ENCODE results near the gene AGTR1.
"Not testable (repeated sequence)": the region's sequence is repeated elsewhere in the genome, so short reads cannot be mapped to it uniquely, and the experiment has no call there.

AGTR1 gene

GRCh38 chr3:148718982-148719862, 21.5 kb downstream of the AGTR1 start:
- DNase-seq = no peak

GRCh38 chr3:148720873-148721272, 23.2 kb downstream of the AGTR1 start:
- DNase-seq = no peak

GRCh38 chr3:148723631-148724030, 25.9 kb downstream of the AGTR1 start:
- no peak for DNase-seq

- no peak for DNase-seq
Measured at GRCh38 chr3:148727231-148727630, 29.5 kb downstream of the AGTR1 start.

- no peak for DNase-seq
Measured at GRCh38 chr3:148728753-148729152, 31.1 kb downstream of the AGTR1 start.

- no peak for DNase-seq
Measured at GRCh38 chr3:148729476-148730055, 31.9 kb downstream of the AGTR1 start.

GRCh38 chr3:148730676-148731075, 33.0 kb downstream of the AGTR1 start:
- DNase-seq = no peak

GRCh38 chr3:148735597-148735996, 37.9 kb downstream of the AGTR1 start:
- DNase-seq = no peak

GRCh38 chr3:148736086-148736485, 38.4 kb downstream of the AGTR1 start:
- no peak for DNase-seq

GRCh38 chr3:148737104-148737530, 39.4 kb downstream of the AGTR1 start:
- no peak for DNase-seq

GRCh38 chr3:148739720-148740119, 42.0 kb downstream of the AGTR1 start:
- no peak for DNase-seq

- no peak for DNase-seq
Measured at GRCh38 chr3:148740291-148740690, 42.6 kb downstream of the AGTR1 start.

GRCh38 chr3:148741219-148741618, 43.5 kb downstream of the AGTR1 start:
- no peak for DNase-seq

GRCh38 chr3:148742118-148742517, 44.4 kb downstream of the AGTR1 start:
- DNase-seq = no peak

GRCh38 chr3:148746053-148746452, 48.4 kb downstream of the AGTR1 start:
- no peak for DNase-seq

- no peak for DNase-seq
Measured at GRCh38 chr3:148748283-148748682, 50.6 kb downstream of the AGTR1 start.

GRCh38 chr3:148750296-148750695, 52.6 kb downstream of the AGTR1 start:
- DNase-seq = no peak

GRCh38 chr3:148751461-148751860, 53.8 kb downstream of the AGTR1 start:
- DNase-seq = no peak

- not testable (repeated sequence) for DNase-seq
Measured at GRCh38 chr3:148753385-148753784, 55.7 kb downstream of the AGTR1 start.

- DNase-seq = no peak
Measured at GRCh38 chr3:148755570-148755969, 57.9 kb downstream of the AGTR1 start.

- DNase-seq = no peak
Measured at GRCh38 chr3:148756311-148756710, 58.6 kb downstream of the AGTR1 start.

- no peak for DNase-seq
Measured at GRCh38 chr3:148757238-148758215, 59.8 kb downstream of the AGTR1 start.

- DNase-seq = no peak
Measured at GRCh38 chr3:148758303-148758884, 60.7 kb downstream of the AGTR1 start.

Measured in right hindlimb (tissue), 1 donor.